ENCODE data around the gene RNF5. TPM values are rescaled to one million over a fixed set of nuclear protein-coding genes. Genes with fewer than 3 reads are reported as not detected.
A peak's percentile ranks its signal among the peaks of the same experiment; 100 is the strongest.
"Not testable (repeated sequence)": the region's sequence is repeated elsewhere in the genome, so short reads cannot be mapped to it uniquely, and the experiment has no call there.

RNF5 gene
- total and polyA plus RNA-seq, 9 of the 15 experiments (the other 6 are each of a cell fraction or from before 2014, with no cell fraction given): 62.2 to 245 (median 129) TPM

DNA sequence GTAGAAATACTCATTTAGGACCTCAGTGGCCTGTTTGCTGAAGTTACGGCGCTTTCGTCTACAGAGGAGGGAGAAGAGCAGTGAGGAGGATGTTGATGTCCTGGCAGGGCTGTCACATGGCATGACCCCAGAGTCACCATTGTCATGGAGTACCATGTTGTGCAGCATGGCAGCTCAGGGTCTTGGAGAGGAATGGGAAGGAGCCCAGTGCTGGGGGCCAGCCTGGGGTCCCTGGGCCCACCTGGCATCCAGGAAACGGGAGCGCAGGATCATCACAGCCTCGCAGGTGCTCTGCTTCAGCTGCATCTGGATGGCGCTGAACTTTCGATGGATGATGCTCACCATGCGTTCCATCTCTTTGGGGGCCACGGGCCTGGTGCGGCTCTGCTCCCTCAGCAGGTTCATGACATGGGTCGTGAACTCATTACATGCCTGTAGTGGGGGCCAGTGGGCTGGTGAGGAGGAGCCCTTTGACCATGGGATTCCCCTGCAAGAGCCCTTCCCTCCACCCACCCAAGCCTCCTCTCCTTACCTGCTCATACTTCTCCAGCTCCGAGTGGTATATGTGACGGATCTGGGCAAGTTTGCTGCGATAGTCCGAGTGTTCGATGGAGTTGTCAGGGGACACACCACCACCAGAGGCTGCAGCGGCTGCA lies 9.6 kb downstream of the RNF5 start:
- H3K9me3 ChIP-seq (replicated peaks; ENCODE audit: control insufficient read depth, insufficient read depth, low read depth, low read length); H3K9me1 ChIP-seq (ENCODE audit: control insufficient read depth, insufficient read depth, low read length); BruUV-seq (replicated peaks); H3K27ac ChIP-seq (ENCODE audit: extremely low read depth, low read depth, low read length); H4K20me1 ChIP-seq (replicated peaks; ENCODE audit: control insufficient read depth, insufficient read depth, low read length); intact Hi-C loops (cut with micrococcal nuclease); ATAC-seq; CTCF ChIA-PET (ENCODE audit: low intra/inter-chr PET ratio); H3K27me3 ChIP-seq (ENCODE audit: control insufficient read depth in 2 of 2, insufficient read depth in 2 of 2, low read length in 2 of 2); in situ Hi-C loops (cut with MboI); H2AFZ ChIP-seq (ENCODE audit: low read depth, low read length); FAIRE-seq: not testable (repeated sequence)
- H3K79me2 ChIP-seq (ENCODE audit: control insufficient read depth, insufficient read depth, low read length): peaks cover 65% of the 10 kb centered on the region
- POLR2A ChIA-PET: interaction anchor here (0.5 to 1.5 kb wide), 8 partner anchors 8 to 100 kb away, joined by 3 to 5 read pairs (median 3); partner anchors contain the start of gene ATF6B
- peak overlapping the region; percentile 79; the same call in 1 of the 2 replicates for H3K4me3 ChIP-seq
- peak overlapping the region; percentile 90 for H3K4me2 ChIP-seq (ENCODE audit: insufficient read depth, low read length)
- peaks cover 49% of the 10 kb centered on the region; the same call in 2 of the 3 replicates for H3K36me3 ChIP-seq (ENCODE audit: control insufficient read depth, insufficient read depth, low read length)
- DNase-seq (ENCODE audit: extremely low read depth in 1 of 4, low spot score in 3 of 4): peak in 1 of 4 experiments; percentile 19
- peak overlapping the region; percentile 89 to 95; a peak in 3 of 4 replicates for H3K9ac ChIP-seq (ENCODE audit: insufficient read depth in 1 of 2, low read depth in 2 of 2, low read length in 2 of 2)
- H3K4me1 ChIP-seq (replicated peaks in 1 of 2; ENCODE audit: control insufficient read depth in 2 of 2, insufficient read depth in 2 of 2, low read length in 2 of 2): peaks cover 61 to 76% of the 10 kb centered on the region in 2 experiments
- TF ChIP-seq ZNF263 (CRISPR knock-in tag; IDR thresholded peaks at IDR 0.05; ENCODE audit: borderline replicate concordance) (0 out of 2 replicates have a peak, but pooled peaks have one; percentile 28), CXXC5 (CRISPR knock-in tag; IDR thresholded peaks at IDR 0.05) (0 out of 2 replicates have a peak, but pooled peaks have one; percentile 3), CTCF (IDR thresholded peaks at IDR 0.05 in 2 of 3, conservative IDR thresholded peaks at IDR 0.05 in 1 of 3; ENCODE audit: insufficient read depth in 2 of 3, low read depth in 1 of 3, low read length in 3 of 3) (0 out of 6 replicates have a peak, but pooled peaks of 1 of the 3 experiments have one; percentile 13), RBFOX2 (IDR thresholded peaks at IDR 0.05; ENCODE audit: low read depth, low read length) (peak; percentile 62), POLR2G (IDR thresholded peaks at IDR 0.05; ENCODE audit: low read depth, low read length) (peak; percentile 63), MED1 (CRISPR knock-in tag; IDR thresholded peaks at IDR 0.05; ENCODE audit: borderline replicate concordance) (0 out of 2 replicates have a peak, but pooled peaks have one; percentile 73), USF1 (CRISPR knock-in tag; IDR thresholded peaks at IDR 0.05) (0 out of 2 replicates have a peak, but pooled peaks have one; percentile 18), MAZ (CRISPR knock-in tag; conservative IDR thresholded peaks at IDR 0.05 in 1 of 2, IDR thresholded peaks at IDR 0.05 in 1 of 2) (0 out of 4 replicates have a peak, but pooled peaks of 1 of the 2 experiments have one; percentile 3)
- WGBS (ENCODE audit: insufficient coverage, low coverage, missing lambda C conversion rate): 72% methylated on average over 15 of the region's 18 CpGs

Measured in K562 (cell line).